Measurements from ENCODE around the gene GADL1. TPM values are rescaled to one million over a fixed set of nuclear protein-coding genes. Genes with fewer than 3 reads are reported as not detected.
A peak's percentile ranks its signal among the peaks of the same experiment; 100 is the strongest.

GADL1 gene
- total RNA-seq, 1 donor from 2014 or later, result not detected

- DNase-seq (ENCODE audit: low read depth), result no peak
Measured at GRCh38 chr3:30760040-30760695, 134.3 kb downstream of the GADL1 start.

- no peak for DNase-seq (ENCODE audit: low read depth)
Measured at GRCh38 chr3:30756218-30756617, 138.2 kb downstream of the GADL1 start.

- DNase-seq (ENCODE audit: low read depth), result no peak
Measured at GRCh38 chr3:30754426-30754825, 140.0 kb downstream of the GADL1 start.

GRCh38 chr3:30753766-30754165, 140.7 kb downstream of the GADL1 start:
- DNase-seq (ENCODE audit: low read depth), result no peak

- peak; percentile 90 for DNase-seq (ENCODE audit: low read depth)
Measured at GRCh38 chr3:30752970-30753369, 141.5 kb downstream of the GADL1 start.

GRCh38 chr3:30752491-30752890, 142.0 kb downstream of the GADL1 start:
- no peak for DNase-seq (ENCODE audit: low read depth)

- DNase-seq (ENCODE audit: low read depth), result peak; percentile 33
Measured at GRCh38 chr3:30751610-30752299, 142.7 kb downstream of the GADL1 start.

- no peak for DNase-seq (ENCODE audit: low read depth)
Measured at GRCh38 chr3:30750967-30751366, 143.5 kb downstream of the GADL1 start.

GRCh38 chr3:30749230-30749629, 145.2 kb downstream of the GADL1 start:
- DNase-seq (ENCODE audit: low read depth), result peak; percentile 76

- DNase-seq (ENCODE audit: low read depth), result peak; percentile 61
Measured at GRCh38 chr3:30747771-30748281, 146.6 kb downstream of the GADL1 start.

GRCh38 chr3:30743641-30744317, 150.7 kb downstream of the GADL1 start:
- no peak for DNase-seq (ENCODE audit: low read depth)

GRCh38 chr3:30742796-30743619, 151.5 kb downstream of the GADL1 start:
- no peak for DNase-seq (ENCODE audit: low read depth)

- DNase-seq (ENCODE audit: low read depth), result no peak
Measured at GRCh38 chr3:30741889-30742288, 152.6 kb downstream of the GADL1 start.

- no peak for DNase-seq (ENCODE audit: low read depth)
Measured at GRCh38 chr3:30738605-30739004, 155.9 kb downstream of the GADL1 start.

- DNase-seq (ENCODE audit: low read depth), result no peak
Measured at GRCh38 chr3:30737743-30738499, 156.5 kb downstream of the GADL1 start.

GRCh38 chr3:30733696-30734095, 160.8 kb downstream of the GADL1 start:
- DNase-seq (ENCODE audit: low read depth), result no peak

GRCh38 chr3:30733209-30733608, 161.3 kb downstream of the GADL1 start:
- DNase-seq (ENCODE audit: low read depth), result no peak

- DNase-seq (ENCODE audit: low read depth), result no peak
Measured at GRCh38 chr3:30730967-30731366, 163.5 kb downstream of the GADL1 start.

GRCh38 chr3:30729936-30730335, 164.5 kb downstream of the GADL1 start:
- DNase-seq (ENCODE audit: low read depth), result no peak

- peak; percentile 26 for DNase-seq (ENCODE audit: low read depth)
Measured at GRCh38 chr3:30729512-30729911, 164.9 kb downstream of the GADL1 start.

GRCh38 chr3:30728143-30728542, 166.3 kb downstream of the GADL1 start:
- no peak for DNase-seq (ENCODE audit: low read depth)
